Dedifferentiated amniotic fluid mesenchymal stem cell (primary cell): ENCODE results near the gene SEMA6C.
"Not testable (repeated sequence)": the region's sequence is repeated elsewhere in the genome, so short reads cannot be mapped to it uniquely, and the experiment has no call there.

Experiments
- DNase-seq: peaks from one replicate; pipeline ENCODE4 v3.0.0-alpha.2; 2016; ENCODE audit errors: extremely low spot score

The SEMA6C gene

DNA sequence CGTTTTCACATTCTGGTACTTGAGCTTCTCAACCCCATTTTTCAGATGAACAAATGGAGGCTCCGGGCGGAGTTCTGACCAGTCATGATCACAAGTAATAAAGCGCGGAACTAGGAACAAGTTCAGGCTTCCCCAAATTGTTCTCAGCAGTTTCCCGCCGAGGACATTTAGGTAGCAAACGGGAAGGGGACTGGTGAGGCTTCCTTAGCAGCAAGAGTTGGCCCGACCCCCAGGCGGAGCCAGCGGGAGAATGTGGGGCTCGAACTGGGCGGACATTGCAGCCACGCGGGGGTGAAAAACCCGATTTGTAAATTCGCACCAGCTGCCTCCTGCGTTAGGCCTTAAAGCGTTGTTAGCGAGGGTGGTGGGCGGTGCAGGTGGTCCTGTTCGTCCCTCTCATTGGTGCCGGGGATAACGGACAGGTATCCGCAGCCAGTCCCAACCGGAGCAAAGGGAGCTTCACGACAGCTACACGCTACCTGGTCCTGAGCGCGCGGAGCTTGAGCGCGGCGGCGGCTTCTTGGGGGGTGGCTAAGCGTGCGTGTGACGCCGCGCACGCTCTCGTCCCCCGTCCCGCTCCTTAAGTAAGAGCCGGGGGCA lies 15.3 kb downstream of the SEMA6C start:
- no peak for DNase-seq

DNA sequence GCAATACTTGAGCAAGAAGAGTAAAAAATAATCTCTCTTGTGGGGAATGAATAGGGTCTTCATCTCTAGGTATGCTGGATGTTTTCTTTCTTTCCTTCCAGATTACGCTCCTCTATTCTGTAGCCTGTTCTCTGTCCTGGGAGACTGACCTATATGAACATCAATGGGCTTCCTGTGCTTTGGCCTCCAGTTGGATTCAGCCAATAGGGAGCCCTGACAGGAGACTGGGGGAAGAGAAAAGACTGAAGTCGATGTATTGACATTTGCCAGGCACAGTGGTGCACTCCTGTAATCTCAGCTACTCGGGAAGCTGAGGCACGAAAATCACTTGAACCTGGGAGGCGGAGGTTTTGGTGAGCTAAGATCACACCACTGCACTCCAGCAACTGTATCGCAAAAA lies 17.6 kb downstream of the SEMA6C start:
- DNase-seq: no peak

DNA sequence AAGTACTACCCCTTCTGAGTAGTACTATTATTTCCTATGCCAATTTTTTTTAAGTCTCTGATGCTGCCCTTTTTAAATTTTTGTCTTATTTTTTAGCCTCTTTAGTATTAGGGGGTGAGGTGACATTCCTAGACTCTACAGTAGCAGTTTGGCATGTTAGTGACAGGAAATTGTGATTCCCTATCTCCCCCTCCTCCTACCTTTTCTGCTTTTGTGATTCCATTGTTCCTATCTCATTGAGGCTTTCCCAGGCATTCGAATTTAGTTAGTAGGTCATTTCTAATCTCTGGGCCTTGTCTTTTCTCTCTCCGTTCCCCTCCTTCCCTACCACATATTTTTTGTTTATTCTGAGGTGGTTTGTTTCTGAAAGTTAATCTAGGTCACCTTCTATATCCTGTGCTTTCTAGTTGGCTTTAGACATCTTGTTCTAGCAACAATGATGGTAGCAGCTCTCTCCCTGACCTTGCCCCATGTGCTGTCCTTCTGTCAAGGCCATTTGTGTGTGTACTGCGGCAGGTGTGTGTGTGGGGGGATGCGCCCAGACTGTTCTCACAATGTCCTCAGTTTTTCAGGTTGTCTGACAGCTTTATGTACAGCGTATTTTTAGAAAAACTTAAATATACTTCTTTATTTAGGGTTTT lies 21.5 kb downstream of the SEMA6C start:
- no peak for DNase-seq

DNA sequence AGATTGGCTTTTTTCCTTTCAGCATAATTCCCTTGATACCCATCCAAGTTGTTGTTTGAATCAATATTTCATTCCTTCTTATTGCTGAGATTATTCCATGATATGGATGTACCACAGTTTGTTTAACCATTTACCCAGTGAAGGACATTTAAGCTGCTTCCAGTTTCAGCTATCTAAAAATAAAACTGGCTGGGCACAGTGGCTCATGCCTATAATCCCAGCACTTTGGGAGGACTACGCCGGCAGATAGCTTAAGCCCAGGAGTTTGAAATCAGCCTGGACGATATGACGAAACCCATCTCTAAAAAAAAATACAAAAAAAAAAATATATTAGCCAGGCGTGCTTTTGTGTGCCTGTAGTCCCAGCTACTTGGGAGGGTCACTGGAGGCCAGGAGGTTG lies 32.6 kb downstream of the SEMA6C start:
- DNase-seq: no peak

DNA sequence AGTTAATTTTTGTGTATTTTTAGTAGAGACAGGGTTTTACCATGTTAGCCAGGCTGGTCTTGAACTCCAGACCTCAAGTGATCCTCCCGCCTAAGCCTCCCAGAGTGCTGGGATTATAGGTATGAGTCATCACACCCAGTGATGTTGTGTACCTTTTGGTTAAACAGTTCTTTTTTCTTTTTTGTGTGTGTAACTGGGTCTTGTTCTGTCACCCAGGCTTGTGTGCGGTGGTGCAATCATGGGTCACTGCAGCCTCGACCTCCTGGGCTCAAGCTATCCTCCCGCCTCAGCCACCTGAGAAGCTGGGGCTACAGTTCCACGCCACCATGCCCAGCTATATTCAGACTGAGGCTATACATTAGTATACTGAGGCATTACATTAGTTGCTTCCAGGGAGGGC lies 38.1 kb downstream of the SEMA6C start:
- DNase-seq: no peak

DNA sequence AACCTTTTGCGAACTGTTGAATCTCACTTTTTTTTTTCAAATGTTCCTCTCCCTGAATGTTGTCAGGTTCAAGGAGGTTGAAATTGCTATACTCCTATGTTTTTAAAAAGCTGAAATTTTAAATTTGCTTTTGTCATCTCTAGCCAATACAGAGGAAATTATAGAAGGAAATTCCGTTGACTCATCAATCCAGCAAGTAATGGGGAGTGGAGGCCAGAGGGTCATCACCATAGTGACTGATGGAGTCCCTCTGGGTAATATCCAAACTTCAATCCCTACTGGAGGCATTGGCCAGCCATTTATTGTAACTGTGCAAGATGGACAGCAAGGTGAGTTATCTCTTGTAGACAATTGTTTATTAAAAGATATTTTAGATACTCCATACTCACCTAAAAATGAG lies 39.5 kb downstream of the SEMA6C start:
- DNase-seq: no peak

DNA sequence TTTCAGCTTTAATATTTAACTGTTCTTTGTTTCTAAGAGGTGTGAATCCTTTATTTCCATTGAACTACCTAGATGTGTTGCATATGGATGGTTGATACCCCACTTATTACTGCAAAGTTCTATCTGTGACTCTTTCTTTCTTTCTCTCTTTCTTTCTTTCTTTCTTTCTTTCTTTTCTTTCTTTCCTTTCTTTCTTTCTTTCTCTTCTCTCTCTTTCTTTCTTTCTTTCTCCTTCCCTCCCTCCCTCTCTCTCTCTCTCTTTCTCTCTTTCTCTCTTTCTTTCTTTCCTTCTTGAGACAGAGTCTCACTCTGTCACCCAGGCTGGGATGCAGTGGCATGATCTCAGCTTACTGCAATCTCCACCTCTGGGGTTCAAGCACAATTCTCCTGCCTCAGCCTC lies 41.8 kb downstream of the SEMA6C start:
- DNase-seq: no peak

DNA sequence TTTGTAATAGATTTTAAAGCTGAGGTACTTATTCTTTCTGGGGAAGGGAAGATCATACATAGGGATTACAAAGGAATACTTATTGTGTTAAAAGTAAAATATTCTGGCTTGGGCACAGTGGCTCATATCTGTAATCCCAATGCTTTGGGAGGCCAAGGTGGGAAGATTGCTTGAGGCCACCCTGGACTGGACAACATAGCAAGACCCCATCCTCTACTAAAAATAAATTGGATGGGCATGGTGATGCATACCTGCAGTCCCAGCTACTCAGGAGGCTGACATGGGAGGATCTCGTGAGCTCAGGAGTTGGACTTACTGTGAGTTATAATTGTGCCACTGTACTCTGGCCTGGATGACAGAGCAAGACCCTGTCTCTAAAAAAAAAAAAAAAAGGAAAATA lies 48.3 kb downstream of the SEMA6C start:
- DNase-seq: no peak

DNA sequence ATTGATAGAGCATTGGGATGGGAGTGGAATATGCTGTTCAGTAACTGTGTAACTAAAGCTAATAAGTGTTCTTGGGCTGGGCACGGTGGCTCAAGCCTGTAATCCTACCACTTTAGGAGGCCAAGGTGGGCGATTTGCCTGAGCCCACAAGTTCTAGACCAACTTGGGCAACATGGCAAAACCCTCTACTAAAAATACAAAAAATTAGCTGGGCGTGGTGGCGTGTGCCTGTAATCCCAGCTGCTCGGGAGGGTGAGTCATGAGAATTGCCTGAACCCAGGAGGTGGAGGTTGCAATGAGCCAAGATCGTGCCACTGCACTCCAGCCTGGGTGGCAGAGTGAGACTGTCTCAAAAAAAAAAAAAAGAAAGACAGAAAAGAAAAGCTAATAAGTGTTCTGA lies 49.0 kb downstream of the SEMA6C start:
- not testable (repeated sequence) for DNase-seq

DNA sequence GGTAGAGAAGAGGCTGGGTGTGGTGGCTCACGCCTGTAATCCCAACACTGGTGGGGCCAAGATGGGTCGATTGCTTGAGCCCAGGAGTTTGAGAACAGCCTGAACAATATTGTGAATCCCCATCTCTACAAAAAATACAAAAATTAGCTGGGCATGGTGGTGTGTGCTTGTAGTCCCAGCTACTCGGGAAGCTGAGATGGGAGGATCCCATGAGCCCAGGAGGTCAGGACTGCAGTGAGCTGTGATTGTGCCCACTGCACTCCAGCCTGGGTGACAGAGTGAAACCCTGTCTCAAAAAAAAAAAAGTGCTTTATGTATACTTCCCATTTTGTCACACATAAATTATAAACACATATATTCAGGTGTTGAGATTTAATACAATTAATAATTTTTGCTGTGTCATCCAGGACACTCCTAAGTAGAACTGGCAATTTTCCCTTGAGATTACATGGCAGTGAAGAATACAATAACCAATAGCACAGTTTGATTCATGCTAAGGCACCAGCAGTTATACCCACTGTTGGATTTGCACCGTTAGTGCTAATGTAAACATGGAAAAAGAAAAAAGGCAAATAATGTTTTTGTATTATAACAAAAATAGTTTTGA lies 60.4 kb downstream of the SEMA6C start:
- DNase-seq: no peak
